H1 (cell line): Measurements from ENCODE around the gene B3GALT5. TPM values are rescaled to one million over a fixed set of nuclear protein-coding genes. Genes with fewer than 3 reads are reported as not detected.

Experiments used
- CTCF ChIA-PET: fragments of 300-600 bp; sonication (Branson Sonifier 250); formaldehyde crosslinking; loops from one replicate; lab custom pipeline; 2021; ENCODE audit not compliant: partially characterized antibody; lab: Charles Lee
- POLR2A ChIA-PET: fragments of 300-600 bp; sonication (Branson Sonifier 250); formaldehyde crosslinking; loops from one replicate; lab custom pipeline; 2021; ENCODE audit warnings: inconsistent platforms; ENCODE audit not compliant: partially characterized antibody; lab: Charles Lee
- DNase-seq, 2 experiments: peaks; one replicate each; pipeline versions ENCODE4 v3.0.0 to v3.0.0-alpha.2; 2010 to 2022; ENCODE audit warnings: low spot score in 2 of 2, low read depth in 1 of 2, mixed read lengths in 1 of 2
- FAIRE-seq: peaks from 2 replicates; lab custom pipeline; 2011; peaks lifted over from hg19 to GRCh38; lab: Jason Lieb, UNC
- H2AFZ ChIP-seq: 2 replicates; pipeline ENCODE4 v1.8.1; 2012; ENCODE audit warnings: low read length, inconsistent platforms
- H2AK5ac ChIP-seq: 2 replicates; pipeline ENCODE4 v1.6.1; 2013; ENCODE audit warnings: low read depth, low read length
- H2BK120ac ChIP-seq: replicated peaks from 2 replicates; pipeline ENCODE3; 2013; ENCODE audit warnings: low read depth, low read length, inconsistent platforms
- H2BK12ac ChIP-seq: 2 replicates; pipeline ENCODE4 v1.6.1; 2013; ENCODE audit warnings: low read depth, low read length
- H2BK15ac ChIP-seq: 2 replicates; pipeline ENCODE4 v1.6.1; 2013; ENCODE audit warnings: low read length
- H2BK20ac ChIP-seq: 2 replicates; pipeline ENCODE4 v1.6.1; 2013; ENCODE audit warnings: low read length
- H2BK5ac ChIP-seq: 2 replicates; pipeline ENCODE4 v1.6.1; 2013; ENCODE audit warnings: low read depth, low read length
- H3K14ac ChIP-seq: 2 replicates; pipeline ENCODE4 v1.6.1; 2013; ENCODE audit warnings: inconsistent platforms; ENCODE audit not compliant: insufficient read length
- H3K18ac ChIP-seq: 2 replicates; pipeline ENCODE4 v1.6.1; 2013; ENCODE audit warnings: low read length; ENCODE audit errors: extremely low read depth
- H3K23ac ChIP-seq: 2 replicates; pipeline ENCODE4 v1.6.1; 2013; ENCODE audit warnings: inconsistent platforms; ENCODE audit not compliant: insufficient read length
- H3K23me2 ChIP-seq: 2 replicates; pipeline ENCODE4 v1.6.1; 2013; ENCODE audit warnings: low read depth, low read length
- H3K27ac ChIP-seq: 2 replicates; pipeline ENCODE4 v1.6.1; 2011; ENCODE audit warnings: low read depth, low read length, inconsistent platforms
- H3K27me3 ChIP-seq, 4 experiments: replicated peaks in 1 of 4; 1 replicate in 1 of 4; 2 replicates in 3 of 4; pipeline versions ENCODE4 v1.6.1 to v1.8.1; 2011 to 2013; ENCODE audit warnings: low read length in 3 of 4, mild to moderate bottlenecking in 3 of 4, inconsistent platforms in 2 of 4, mixed read lengths in 2 of 4, moderate library complexity in 1 of 4; ENCODE audit not compliant: control insufficient read depth in 3 of 4, insufficient read depth in 3 of 4; ENCODE audit errors: extremely low read depth in 1 of 4
- H3K36me3 ChIP-seq, 4 experiments: 2 replicates each; pipeline versions ENCODE4 v1.6.1 to v1.8.1; 2011 to 2013; ENCODE audit warnings: mild to moderate bottlenecking in 4 of 4, low read length in 3 of 4, moderate library complexity in 2 of 4, control low read depth in 1 of 4, inconsistent platforms in 1 of 4; ENCODE audit not compliant: insufficient read depth in 4 of 4, control insufficient read depth in 2 of 4
- H3K4ac ChIP-seq: replicated peaks from 2 replicates; pipeline ENCODE3; 2013; ENCODE audit warnings: low read length, low read depth, mixed read lengths, inconsistent platforms; ENCODE audit not compliant: insufficient read length
- H3K4me1 ChIP-seq, 4 experiments: replicated peaks in 1 of 4; 1 replicate in 1 of 4; 2 replicates in 3 of 4; pipeline versions ENCODE4 v1.6.1 to v1.8.1; 2011 to 2013; ENCODE audit warnings: low read length in 3 of 4, inconsistent platforms in 2 of 4, mixed read lengths in 1 of 4; ENCODE audit not compliant: insufficient read depth in 4 of 4, control insufficient read depth in 3 of 4
- H3K4me2 ChIP-seq, 2 experiments: 2 replicates each; pipeline versions ENCODE4 v1.6.1 to v1.8.1; 2011 to 2013; ENCODE audit warnings: low read depth in 2 of 2, low read length in 2 of 2, control low read depth in 1 of 2, inconsistent platforms in 1 of 2, mild to moderate bottlenecking in 1 of 2; ENCODE audit not compliant: insufficient read depth in 1 of 2
- H3K4me3 ChIP-seq, 4 experiments: fragments of 200-600, 300-600 bp in 1 of 4; sonication (generic), shearing (Covaris generic), sonication (Bioruptor Twin) in 1 of 4; 2 replicates each; pipeline versions ENCODE4 v1.5.1 to v1.8.1; 2011 to 2016; ENCODE audit warnings: low read length in 4 of 4, low read depth in 3 of 4, control low read depth in 2 of 4, inconsistent platforms in 2 of 4, mild to moderate bottlenecking in 2 of 4, mixed read lengths in 1 of 4, moderate library complexity in 1 of 4; ENCODE audit not compliant: insufficient read depth in 2 of 4; ENCODE audit errors: extremely low read depth in 1 of 4
- H3K56ac ChIP-seq: replicated peaks from 2 replicates; pipeline ENCODE3; 2013; ENCODE audit warnings: low read depth, mild to moderate bottlenecking, mixed read lengths, low read length, inconsistent platforms; ENCODE audit not compliant: insufficient read length
- H3K79me1 ChIP-seq: 2 replicates; pipeline ENCODE4 v1.6.1; 2013; ENCODE audit warnings: low read depth, low read length, control low read depth
- H3K79me2 ChIP-seq, 2 experiments: 2 replicates each; pipeline versions ENCODE4 v1.6.1 to v1.8.1; 2012 to 2013; ENCODE audit warnings: low read length in 2 of 2, mild to moderate bottlenecking in 2 of 2, inconsistent platforms in 1 of 2; ENCODE audit not compliant: insufficient read depth in 2 of 2, control insufficient read depth in 1 of 2
- H3K9ac ChIP-seq, 4 experiments: replicated peaks in 1 of 4; 1 replicate in 1 of 4; 2 replicates in 3 of 4; pipeline versions ENCODE4 v1.6.1 to v1.8.1; 2011 to 2013; ENCODE audit warnings: low read depth in 3 of 4, low read length in 3 of 4, control low read depth in 2 of 4, mild to moderate bottlenecking in 2 of 4, moderate library complexity in 2 of 4, inconsistent platforms in 1 of 4; ENCODE audit errors: extremely low read depth in 1 of 4
- H3K9me3 ChIP-seq, 2 experiments: 2 replicates each; pipeline versions ENCODE4 v1.6.1 to v1.8.1; 2012 to 2013; ENCODE audit warnings: mild to moderate bottlenecking in 2 of 2, moderate library complexity in 2 of 2, control low read depth in 1 of 2, inconsistent platforms in 1 of 2, low read depth in 1 of 2, low read length in 1 of 2, mixed read lengths in 1 of 2; ENCODE audit not compliant: insufficient read depth in 2 of 2
- H4K20me1 ChIP-seq, 2 experiments: replicated peaks in 1 of 2; 2 replicates each; pipeline versions ENCODE3 to v1.8.1; 2011 to 2013; ENCODE audit warnings: inconsistent platforms in 2 of 2, low read length in 2 of 2, mild to moderate bottlenecking in 1 of 2; ENCODE audit not compliant: insufficient read depth in 2 of 2, control insufficient read depth in 1 of 2
- H4K5ac ChIP-seq: 2 replicates; pipeline ENCODE4 v1.6.1; 2013; ENCODE audit warnings: low read length, low read depth, mixed read lengths, inconsistent platforms; ENCODE audit not compliant: insufficient read length
- H4K8ac ChIP-seq: 2 replicates; pipeline ENCODE4 v1.8.0; 2013; ENCODE audit warnings: mild to moderate bottlenecking, moderate library complexity, low read length, inconsistent platforms; ENCODE audit not compliant: insufficient read depth; ENCODE audit errors: extremely low read depth
- H4K91ac ChIP-seq: replicated peaks from 2 replicates; pipeline ENCODE3; 2013; ENCODE audit warnings: low read length, mixed read lengths, inconsistent platforms; ENCODE audit not compliant: insufficient read length
- CTCF ChIP-seq, 3 experiments: IDR thresholded peaks; 1 replicate in 2 of 3; 2 replicates in 1 of 3; pipeline versions ENCODE4 v1.5.1 to v1.6.1; 2011; ENCODE audit warnings: low read length in 3 of 3, mild to moderate bottlenecking in 3 of 3, inconsistent platforms in 2 of 3, low read depth in 1 of 3, moderate library complexity in 1 of 3; ENCODE audit not compliant: insufficient read depth in 1 of 3; ENCODE audit errors: control extremely low read depth in 1 of 3
- RAD21 ChIP-seq, 2 experiments: IDR thresholded peaks in 1 of 2; conservative IDR thresholded peaks in 1 of 2; 2 replicates each; pipeline ENCODE4 v1.6.1; 2011; ENCODE audit warnings: low read depth in 2 of 2, low read length in 2 of 2, improper control_type of control experiment in 1 of 2, inconsistent platforms in 1 of 2, mild to moderate bottlenecking in 1 of 2, moderate library complexity in 1 of 2
- SP2 ChIP-seq: IDR thresholded peaks from 2 replicates; pipeline ENCODE4 v1.6.1; 2012; ENCODE audit warnings: mild to moderate bottlenecking, low read length, inconsistent platforms
- TEAD4 ChIP-seq: IDR thresholded peaks from 2 replicates; pipeline ENCODE4 v1.6.1; 2012; ENCODE audit warnings: low read depth, low read length, inconsistent platforms, mixed read lengths
- WGBS, 2 experiments: shearing (Covaris generic) in 1 of 2; methylation state at CpG; one replicate each; pipeline versions ENCODE4 v1.1.6 to v1.1.7; 2013 to 2015; ENCODE audit warnings: low lambda C conversion rate in 2 of 2, mixed read lengths in 2 of 2, inconsistent platforms in 1 of 2, low coverage in 1 of 2, missing lambda C conversion rate in 1 of 2; ENCODE audit not compliant: insufficient replicate concordance in 2 of 2, insufficient coverage in 1 of 2, insufficient read length in 1 of 2; ENCODE audit errors: extremely low coverage in 1 of 2, missing lambda C conversion rate in 1 of 2; 5-methylcytosine and 5-hydroxymethylcytosine counted together
- polyA plus RNA-seq, 7 experiments: library from polyadenylated mRNA; depleted of rRNA in 3 of 7; stranded (reverse) in 5 of 7; unstranded in 2 of 7; fragments of >200 nt in 5 of 7; fragments of 200-250 nt in 2 of 7; gene quantifications; 1 replicate in 5 of 7; 2 replicates in 1 of 7; 4 replicates in 1 of 7; pipeline versions ENCODE4 v1.2.1 to v1.2.3, GENCODE V29; 2011 to 2013; ENCODE audit warnings: missing spikeins in 2 of 7, mixed read lengths in 2 of 7
- total RNA-seq: library from RNA; stranded (reverse); fragmentation: NEBNext Ultra II Directional; extraction: Animal tissue kit (Norgen Biotek cat#: 25700); gene quantifications from 2 replicates; pipeline ENCODE4 v1.2.1, GENCODE V29; 2021

B3GALT5 gene
- total and polyA plus RNA-seq, 2 of the 8 experiments (the other 6 are each of a cell fraction or from before 2014, with no cell fraction given) = 11.9 to 25.1 TPM

- DNase-seq (no peak), FAIRE-seq (peak; percentile 87)
- H3K4me3 ChIP-seq = no peak overlapping the region
- H3K27me3 ChIP-seq = no peaks in the 10 kb centered on the region
- no peak overlapping the region for H3K27ac ChIP-seq
- H3K79me1 ChIP-seq = no peaks in the 10 kb centered on the region
- no peak overlapping the region for H3K23ac ChIP-seq
- 96% methylated on average over 3 of the region's 3 CpGs; no CpG with 5 or more reads in 1 of the 2 experiments for WGBS, 2 experiments
- H3K4ac ChIP-seq = no peak overlapping the region
- no peak overlapping the region for H2BK5ac ChIP-seq
- H2BK12ac ChIP-seq = no peak overlapping the region
- H3K18ac ChIP-seq = no peak overlapping the region
- H3K36me3 ChIP-seq = no peaks in the 10 kb centered on the region
- no peaks in the 10 kb centered on the region for H3K9me3 ChIP-seq
- H2BK15ac ChIP-seq = no peak overlapping the region
- no peak overlapping the region for H2BK20ac ChIP-seq
- H3K56ac ChIP-seq = no peak overlapping the region
- no peak overlapping the region for H2AFZ ChIP-seq
- H4K20me1 ChIP-seq = no peaks in the 10 kb centered on the region
- no peak overlapping the region for H4K5ac ChIP-seq
- H3K9ac ChIP-seq = no peak overlapping the region
- ChIA-PET CTCF (interaction anchor here (0.6 to 2.6 kb wide), 18 partner anchors 9 to 189 kb away, joined by 3 to 11 read pairs (median 5); no protein-coding TSS in a partner anchor), POLR2A (no interaction called here)
- H3K4me2 ChIP-seq = no peak overlapping the region
- H3K79me2 ChIP-seq = no peaks in the 10 kb centered on the region
- no peak overlapping the region for H4K91ac ChIP-seq
- no peak overlapping the region for H2BK120ac ChIP-seq
- H3K4me1 ChIP-seq = peaks cover 0 to 3% (median 2%) of the 10 kb centered on the region in 4 experiments; a peak in 4 of 7 replicates
- TF ChIP-seq SP2 (no peak), CTCF (IDR thresholded peaks at IDR 0.05; ENCODE audit: control extremely low read depth in 1 of 3, insufficient read depth in 1 of 3, low read depth in 1 of 3, low read length in 3 of 3) (peak; percentile 69 to 71 (median 69)), TEAD4 (peak; percentile 33; the same call in 1 of the 2 replicates), RAD21 (IDR thresholded peaks at IDR 0.05 in 1 of 2, conservative IDR thresholded peaks at IDR 0.05 in 1 of 2; ENCODE audit: low read depth in 2 of 2, low read length in 2 of 2) (peak; percentile 37 to 60; a peak in 3 of 4 replicates)
- H4K8ac ChIP-seq = no peak overlapping the region
- H3K23me2 ChIP-seq = no peaks in the 10 kb centered on the region
- no peak overlapping the region for H3K14ac ChIP-seq
- no peak overlapping the region for H2AK5ac ChIP-seq
Observed at GRCh38 chr21:39581414-39581813, 31.3 kb upstream of the B3GALT5 start.
